Measurements from ENCODE around the gene CTPS2. TPM values are rescaled to one million over a fixed set of nuclear protein-coding genes. Genes with fewer than 3 reads are reported as not detected.

CTPS2 gene
- total and polyA plus RNA-seq, 10 of the 15 experiments (the other 5 are each of a cell fraction or from before 2014, with no cell fraction given), result 5.9 to 17.8 (median 14.2) TPM

DNA sequence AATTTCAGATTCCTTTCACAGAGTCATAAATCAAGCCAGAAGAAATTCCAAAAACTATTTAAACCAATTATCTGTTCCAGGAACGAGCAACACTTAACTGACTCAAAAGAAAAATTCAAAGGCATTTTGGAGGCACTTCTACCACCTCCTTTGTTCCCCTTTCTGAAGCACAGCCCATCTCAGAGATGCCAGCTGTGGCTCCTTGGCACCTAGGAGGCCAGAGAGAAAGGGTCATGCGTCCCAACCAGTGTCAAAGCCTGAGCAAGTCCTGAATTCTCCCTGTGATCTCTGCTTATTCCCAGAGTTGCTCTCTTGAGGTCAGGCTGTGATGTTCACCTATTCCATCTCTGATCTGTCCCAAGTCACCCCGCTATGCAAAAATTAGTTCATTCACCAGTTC, 167.5 kb downstream of the CTPS2 start (continued):
- TF ChIP-seq, protein P1, sequence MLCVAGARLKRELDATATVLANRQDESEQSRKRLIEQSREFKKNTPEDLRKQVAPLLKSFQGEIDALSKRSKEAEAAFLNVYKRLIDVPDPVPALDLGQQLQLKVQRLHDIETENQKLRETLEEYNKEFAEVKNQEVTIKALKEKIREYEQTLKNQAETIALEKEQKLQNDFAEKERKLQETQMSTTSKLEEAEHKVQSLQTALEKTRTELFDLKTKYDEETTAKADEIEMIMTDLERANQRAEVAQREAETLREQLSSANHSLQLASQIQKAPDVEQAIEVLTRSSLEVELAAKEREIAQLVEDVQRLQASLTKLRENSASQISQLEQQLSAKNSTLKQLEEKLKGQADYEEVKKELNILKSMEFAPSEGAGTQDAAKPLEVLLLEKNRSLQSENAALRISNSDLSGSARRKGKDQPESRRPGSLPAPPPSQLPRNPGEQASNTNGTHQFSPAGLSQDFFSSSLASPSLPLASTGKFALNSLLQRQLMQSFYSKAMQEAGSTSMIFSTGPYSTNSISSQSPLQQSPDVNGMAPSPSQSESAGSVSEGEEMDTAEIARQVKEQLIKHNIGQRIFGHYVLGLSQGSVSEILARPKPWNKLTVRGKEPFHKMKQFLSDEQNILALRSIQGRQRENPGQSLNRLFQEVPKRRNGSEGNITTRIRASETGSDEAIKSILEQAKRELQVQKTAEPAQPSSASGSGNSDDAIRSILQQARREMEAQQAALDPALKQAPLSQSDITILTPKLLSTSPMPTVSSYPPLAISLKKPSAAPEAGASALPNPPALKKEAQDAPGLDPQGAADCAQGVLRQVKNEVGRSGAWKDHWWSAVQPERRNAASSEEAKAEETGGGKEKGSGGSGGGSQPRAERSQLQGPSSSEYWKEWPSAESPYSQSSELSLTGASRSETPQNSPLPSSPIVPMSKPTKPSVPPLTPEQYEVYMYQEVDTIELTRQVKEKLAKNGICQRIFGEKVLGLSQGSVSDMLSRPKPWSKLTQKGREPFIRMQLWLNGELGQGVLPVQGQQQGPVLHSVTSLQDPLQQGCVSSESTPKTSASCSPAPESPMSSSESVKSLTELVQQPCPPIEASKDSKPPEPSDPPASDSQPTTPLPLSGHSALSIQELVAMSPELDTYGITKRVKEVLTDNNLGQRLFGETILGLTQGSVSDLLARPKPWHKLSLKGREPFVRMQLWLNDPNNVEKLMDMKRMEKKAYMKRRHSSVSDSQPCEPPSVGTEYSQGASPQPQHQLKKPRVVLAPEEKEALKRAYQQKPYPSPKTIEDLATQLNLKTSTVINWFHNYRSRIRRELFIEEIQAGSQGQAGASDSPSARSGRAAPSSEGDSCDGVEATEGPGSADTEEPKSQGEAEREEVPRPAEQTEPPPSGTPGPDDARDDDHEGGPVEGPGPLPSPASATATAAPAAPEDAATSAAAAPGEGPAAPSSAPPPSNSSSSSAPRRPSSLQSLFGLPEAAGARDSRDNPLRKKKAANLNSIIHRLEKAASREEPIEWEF (IDR thresholded peaks at IDR 0.05; ENCODE audit: insufficient replicate concordance, low read depth, low read length), result no peak
- TF ChIP-seq MYC (IDR thresholded peaks at IDR 0.05; ENCODE audit: insufficient read depth, insufficient read length, insufficient replicate concordance, low read length, severe bottlenecking), result no peak
- no peak for TF ChIP-seq MEF2A (IDR thresholded peaks at IDR 0.05; ENCODE audit: insufficient read depth, low read depth, low read length)
- no peak for TF ChIP-seq NFYB (IDR thresholded peaks at IDR 0.05; ENCODE audit: insufficient read depth, low read depth, low read length)
- TF ChIP-seq, protein P2, sequence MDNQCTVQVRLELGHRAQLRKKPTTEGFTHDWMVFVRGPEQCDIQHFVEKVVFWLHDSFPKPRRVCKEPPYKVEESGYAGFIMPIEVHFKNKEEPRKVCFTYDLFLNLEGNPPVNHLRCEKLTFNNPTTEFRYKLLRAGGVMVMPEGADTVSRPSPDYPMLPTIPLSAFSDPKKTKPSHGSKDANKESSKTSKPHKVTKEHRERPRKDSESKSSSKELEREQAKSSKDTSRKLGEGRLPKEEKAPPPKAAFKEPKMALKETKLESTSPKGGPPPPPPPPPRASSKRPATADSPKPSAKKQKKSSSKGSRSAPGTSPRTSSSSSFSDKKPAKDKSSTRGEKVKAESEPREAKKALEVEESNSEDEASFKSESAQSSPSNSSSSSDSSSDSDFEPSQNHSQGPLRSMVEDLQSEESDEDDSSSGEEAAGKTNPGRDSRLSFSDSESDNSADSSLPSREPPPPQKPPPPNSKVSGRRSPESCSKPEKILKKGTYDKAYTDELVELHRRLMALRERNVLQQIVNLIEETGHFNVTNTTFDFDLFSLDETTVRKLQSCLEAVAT (IDR thresholded peaks at IDR 0.05), result no peak

MicroRNAs encoded within 50 kb of the gene (microRNA counts, 767-probe panel; counts per million panel counts)
- 977 counts per million, percentile 26 among the panel's probes with 10 or more counts for microRNA hsa-miR-548am-3p

Small RNAs within 50 kb of the gene (microRNA-seq; reads per million reads assigned to microRNA genes)
- gene MIR548AM, result not detected

Small RNAs within 50 kb of the gene (small RNA-seq; reads per million reads assigned to genes)
- gene MIR548AM, result not detected

Other genes starting within 250 kb of the CTPS2 start
- gene S100G, start 62.5 kb downstream of the CTPS2 start, total RNA-seq (2014; rRNA removed), result not detected in 2 replicates
- not detected in 2 replicates for gene S100G, start 62.5 kb downstream of the CTPS2 start, total RNA-seq (2014; rRNA removed; fragmentation: Illumina TruSeq; extraction: Trizol)
- not detected in 2 replicates for gene S100G, start 62.5 kb downstream of the CTPS2 start, total RNA-seq (2021)
- not detected in 2 replicates for gene S100G, start 62.5 kb downstream of the CTPS2 start, polyA plus RNA-seq (2011; rRNA removed)
- gene S100G, start 62.5 kb downstream of the CTPS2 start, polyA plus RNA-seq (2014; fragmentation: Illumina TruSeq; extraction: Trizol), result not detected in 2 replicates
- not detected for gene S100G, start 62.5 kb downstream of the CTPS2 start, polyA plus RNA-seq (2014; fragmentation: Nextera tagmentation; extraction: Ambion mirVana)
- gene S100G, start 62.5 kb downstream of the CTPS2 start, polyA plus RNA-seq (2014; rRNA removed), result not detected in 2 replicates
- gene S100G, start 62.5 kb downstream of the CTPS2 start, polyA plus RNA-seq (2016; fragmentation: Nextera tagmentation; extraction: Ambion mirVana), result not detected
- gene SYAP1, start 6.9 kb upstream of the CTPS2 start, total RNA-seq (2014; rRNA removed), result 20.7 and 23.1 TPM in 2 replicates
- 20.9 and 22.1 TPM in 2 replicates for gene SYAP1, start 6.9 kb upstream of the CTPS2 start, total RNA-seq (2014; rRNA removed; fragmentation: Illumina TruSeq; extraction: Trizol)
- 17.6 and 20.3 TPM in 2 replicates for gene SYAP1, start 6.9 kb upstream of the CTPS2 start, total RNA-seq (2021)
- 11.5 and 16.7 TPM in 2 replicates for gene SYAP1, start 6.9 kb upstream of the CTPS2 start, polyA plus RNA-seq (2011; rRNA removed)
- 11.3 and 13.6 TPM in 2 replicates for gene SYAP1, start 6.9 kb upstream of the CTPS2 start, polyA plus RNA-seq (2014; fragmentation: Illumina TruSeq; extraction: Trizol)
- gene SYAP1, start 6.9 kb upstream of the CTPS2 start, polyA plus RNA-seq (2014; fragmentation: Nextera tagmentation; extraction: Ambion mirVana), result 1 to 10 TPM; 5.9 to 6.1 TPM
- gene SYAP1, start 6.9 kb upstream of the CTPS2 start, polyA plus RNA-seq (2014; rRNA removed), result 14.8 and 15.1 TPM in 2 replicates
- gene SYAP1, start 6.9 kb upstream of the CTPS2 start, polyA plus RNA-seq (2016; fragmentation: Nextera tagmentation; extraction: Ambion mirVana), result 10 to 100 TPM; 29.2 to 29.9 TPM
- 18.9 and 20.5 TPM in 2 replicates for gene TXLNG, start 73.8 kb upstream of the CTPS2 start, total RNA-seq (2014; rRNA removed)
- gene TXLNG, start 73.8 kb upstream of the CTPS2 start, total RNA-seq (2014; rRNA removed; fragmentation: Illumina TruSeq; extraction: Trizol), result 27.5 and 29.5 TPM in 2 replicates
- 19.7 and 20.1 TPM in 2 replicates for gene TXLNG, start 73.8 kb upstream of the CTPS2 start, total RNA-seq (2021)
- 40.7 and 46.2 TPM in 2 replicates for gene TXLNG, start 73.8 kb upstream of the CTPS2 start, polyA plus RNA-seq (2011; rRNA removed)
- 33.4 and 40.9 TPM in 2 replicates for gene TXLNG, start 73.8 kb upstream of the CTPS2 start, polyA plus RNA-seq (2014; fragmentation: Illumina TruSeq; extraction: Trizol)
- 10 to 100 TPM in 1 of 2 experiments, 1 to 10 TPM in 1; 9.9 to 13.2 TPM for gene TXLNG, start 73.8 kb upstream of the CTPS2 start, polyA plus RNA-seq (2014; fragmentation: Nextera tagmentation; extraction: Ambion mirVana)
- 20.9 and 25.6 TPM in 2 replicates for gene TXLNG, start 73.8 kb upstream of the CTPS2 start, polyA plus RNA-seq (2014; rRNA removed)
- 10 to 100 TPM; 17.6 to 17.8 TPM for gene TXLNG, start 73.8 kb upstream of the CTPS2 start, polyA plus RNA-seq (2016; fragmentation: Nextera tagmentation; extraction: Ambion mirVana)
- 185 and 195 TPM in 2 replicates for gene RBBP7, start 157.7 kb upstream of the CTPS2 start, total RNA-seq (2014; rRNA removed)
- 220 and 226 TPM in 2 replicates for gene RBBP7, start 157.7 kb upstream of the CTPS2 start, total RNA-seq (2014; rRNA removed; fragmentation: Illumina TruSeq; extraction: Trizol)
- 151 and 167 TPM in 2 replicates for gene RBBP7, start 157.7 kb upstream of the CTPS2 start, total RNA-seq (2021)
- gene RBBP7, start 157.7 kb upstream of the CTPS2 start, polyA plus RNA-seq (2011; rRNA removed), result 274 and 374 TPM in 2 replicates
- 203 and 272 TPM in 2 replicates for gene RBBP7, start 157.7 kb upstream of the CTPS2 start, polyA plus RNA-seq (2014; fragmentation: Illumina TruSeq; extraction: Trizol)
- 100 to 1,000 TPM in 1 of 2 experiments, 10 to 100 TPM in 1; 95.3 to 155 TPM for gene RBBP7, start 157.7 kb upstream of the CTPS2 start, polyA plus RNA-seq (2014; fragmentation: Nextera tagmentation; extraction: Ambion mirVana)
- 149 and 170 TPM in 2 replicates for gene RBBP7, start 157.7 kb upstream of the CTPS2 start, polyA plus RNA-seq (2014; rRNA removed)
- 100 to 1,000 TPM; 244 to 277 TPM for gene RBBP7, start 157.7 kb upstream of the CTPS2 start, polyA plus RNA-seq (2016; fragmentation: Nextera tagmentation; extraction: Ambion mirVana)
- gene REPS2, start 234.0 kb upstream of the CTPS2 start, total RNA-seq (2014; rRNA removed), result 5.4 and 6.6 TPM in 2 replicates
- gene REPS2, start 234.0 kb upstream of the CTPS2 start, total RNA-seq (2014; rRNA removed; fragmentation: Illumina TruSeq; extraction: Trizol), result 4.1 and 4.3 TPM in 2 replicates
- 5.7 and 6.6 TPM in 2 replicates for gene REPS2, start 234.0 kb upstream of the CTPS2 start, total RNA-seq (2021)
- gene REPS2, start 234.0 kb upstream of the CTPS2 start, polyA plus RNA-seq (2011; rRNA removed), result 3.2 and 3.5 TPM in 2 replicates
- gene REPS2, start 234.0 kb upstream of the CTPS2 start, polyA plus RNA-seq (2014; fragmentation: Illumina TruSeq; extraction: Trizol), result 3.5 and 3.8 TPM in 2 replicates
- gene REPS2, start 234.0 kb upstream of the CTPS2 start, polyA plus RNA-seq (2014; fragmentation: Nextera tagmentation; extraction: Ambion mirVana), result 1 to 10 TPM; 3.6 to 6.8 TPM
- 3.2 and 4.2 TPM in 2 replicates for gene REPS2, start 234.0 kb upstream of the CTPS2 start, polyA plus RNA-seq (2014; rRNA removed)
- gene REPS2, start 234.0 kb upstream of the CTPS2 start, polyA plus RNA-seq (2016; fragmentation: Nextera tagmentation; extraction: Ambion mirVana), result 1 to 10 TPM; 2.1 to 2.3 TPM